Liver (tissue), 9 donors: ENCODE measurements around the gene NCAM1. TPM values are rescaled to one million over a fixed set of nuclear protein-coding genes. Genes with fewer than 3 reads are reported as not detected.

ENCODE experiments used
- DNase-seq: peaks from one replicate; pipeline ENCODE4 v3.0.0-alpha.2; 2017; ENCODE audit warnings: low spot score
- H3K27ac ChIP-seq, 2 donors: one replicate each; pipeline ENCODE4 v1.7.0; 2013; ENCODE audit warnings: inconsistent platforms in 2 of 2, low read length in 2 of 2, control low read depth in 1 of 2, low read depth in 1 of 2, mild to moderate bottlenecking in 1 of 2
- H3K27me3 ChIP-seq, 4 donors: one replicate each; pipeline versions ENCODE4 v1.6.1 to v1.7.0; 2013; ENCODE audit warnings: low read length in 3 of 4, inconsistent platforms in 1 of 4, mild to moderate bottlenecking in 1 of 4, moderate library complexity in 1 of 4; ENCODE audit not compliant: control insufficient read depth in 4 of 4, insufficient read depth in 4 of 4
- H3K36me3 ChIP-seq, 4 donors: one replicate each; pipeline versions ENCODE4 v1.6.1 to v1.7.0; 2013; ENCODE audit warnings: low read length in 3 of 4, mild to moderate bottlenecking in 3 of 4, low read depth in 1 of 4, moderate library complexity in 1 of 4; ENCODE audit not compliant: control insufficient read depth in 4 of 4, insufficient read depth in 3 of 4
- H3K4me1 ChIP-seq, 4 donors: one replicate each; pipeline versions ENCODE4 v1.6.1 to v1.7.0; 2013; ENCODE audit warnings: low read length in 3 of 4, mild to moderate bottlenecking in 3 of 4, moderate library complexity in 1 of 4; ENCODE audit not compliant: control insufficient read depth in 4 of 4, insufficient read depth in 4 of 4
- H3K4me3 ChIP-seq, 3 donors: one replicate each; pipeline versions ENCODE4 v1.6.1 to v1.7.0; 2013; ENCODE audit warnings: low read length in 3 of 3, control low read depth in 1 of 3, low read depth in 1 of 3, mild to moderate bottlenecking in 1 of 3
- H3K9ac ChIP-seq, 2 donors: one replicate each; pipeline ENCODE4 v1.7.0; 2013; ENCODE audit warnings: low read length in 2 of 2, mild to moderate bottlenecking in 2 of 2, moderate library complexity in 2 of 2, control low read depth in 1 of 2, low read depth in 1 of 2
- H3K9me3 ChIP-seq, 4 donors: one replicate each; pipeline versions ENCODE4 v1.6.1 to v1.7.0; 2013; ENCODE audit warnings: low read length in 3 of 4; ENCODE audit not compliant: control insufficient read depth in 4 of 4
- CTCF ChIP-seq: fragments of 150-350 bp; IDR thresholded peaks from 2 replicates; pipeline ENCODE4 v1.5.1; 2017; ENCODE audit warnings: improper control_type of control experiment, low read depth, low read length; ENCODE audit not compliant: missing input control
- EGR1 ChIP-seq, 2 donors: IDR thresholded peaks; 2 replicates each; pipeline ENCODE4 v1.6.1; 2016 to 2018; ENCODE audit warnings: antibody characterized with exemption in 2 of 2, low read depth in 2 of 2
- FOXA1 ChIP-seq: IDR thresholded peaks from 2 replicates; pipeline ENCODE4 v1.6.1; 2016; ENCODE audit warnings: antibody characterized with exemption
- FOXA2 ChIP-seq: IDR thresholded peaks from 2 replicates; pipeline ENCODE4 v1.6.1; 2016; ENCODE audit warnings: antibody characterized with exemption
- HNF4A ChIP-seq, 2 donors: conservative IDR thresholded peaks; 2 replicates each; pipeline ENCODE4 v1.6.1; 2016; ENCODE audit warnings: antibody characterized with exemption in 2 of 2, mild to moderate bottlenecking in 2 of 2
- HNF4G ChIP-seq: IDR thresholded peaks from 2 replicates; pipeline ENCODE4 v1.6.1; 2016; ENCODE audit warnings: antibody characterized with exemption
- JUND ChIP-seq, 2 donors: IDR thresholded peaks; 2 replicates each; pipeline ENCODE4 v1.6.1; 2016; ENCODE audit warnings: antibody characterized with exemption in 2 of 2
- NR2F2 ChIP-seq: IDR thresholded peaks from 2 replicates; pipeline ENCODE4 v1.6.1; 2016; ENCODE audit warnings: antibody characterized with exemption
- RAD21 ChIP-seq, 2 donors: IDR thresholded peaks; 2 replicates each; pipeline ENCODE4 v1.6.1; 2016; ENCODE audit warnings: antibody characterized with exemption in 2 of 2, mild to moderate bottlenecking in 2 of 2
- REST ChIP-seq: IDR thresholded peaks from 2 replicates; pipeline ENCODE4 v1.6.1; 2016; ENCODE audit warnings: antibody characterized with exemption, mild to moderate bottlenecking
- RXRA ChIP-seq, 2 donors: IDR thresholded peaks; 2 replicates each; pipeline ENCODE4 v1.6.1; 2017 to 2018; ENCODE audit warnings: antibody characterized with exemption in 2 of 2, mild to moderate bottlenecking in 1 of 2
- SP1 ChIP-seq: IDR thresholded peaks from 2 replicates; pipeline ENCODE4 v1.6.1; 2018; ENCODE audit warnings: antibody characterized with exemption, mild to moderate bottlenecking
- TAF1 ChIP-seq: conservative IDR thresholded peaks from 2 replicates; pipeline ENCODE4 v1.6.1; 2016; ENCODE audit warnings: antibody characterized with exemption, mild to moderate bottlenecking
- YY1 ChIP-seq: IDR thresholded peaks from 2 replicates; pipeline ENCODE4 v1.6.1; 2016; ENCODE audit warnings: antibody characterized with exemption, mild to moderate bottlenecking
- WGBS: extraction: QIAGEN DNeasy Blood & Tissue Kit; methylation state at CpG from one replicate; pipeline ENCODE4 v1.1.7; 2013; 5-methylcytosine and 5-hydroxymethylcytosine counted together
- polyA plus RNA-seq, 2 donors: library from polyadenylated mRNA; stranded (reverse) in 1 of 2; unstranded in 1 of 2; fragments of 200-250 nt in 1 of 2; fragments of >200 nt in 1 of 2; fragmentation: Nextera tagmentation in 1 of 2; extraction: Ambion mirVana in 1 of 2; gene quantifications; one replicate each; pipeline versions ENCODE4 v1.2.1 to v1.2.3, GENCODE V29; 2013 to 2015
- total RNA-seq, 2 donors: library from RNA; depleted of rRNA; stranded (reverse); fragments of >200 nt; gene quantifications; one replicate each; pipeline ENCODE4 v1.2.3, GENCODE V29; 2014
- TF ChIP-seq, protein P1 (sequence below): IDR thresholded peaks from 2 replicates; pipeline ENCODE4 v1.6.1; 2016; ENCODE audit warnings: antibody characterized with exemption
- TF ChIP-seq, protein P2 (sequence below): IDR thresholded peaks from 2 replicates; pipeline ENCODE4 v1.6.1; 2016; ENCODE audit warnings: antibody characterized with exemption
- TF ChIP-seq, protein P3 (sequence below): IDR thresholded peaks from 2 replicates; pipeline ENCODE4 v1.6.1; 2016; ENCODE audit warnings: antibody characterized with exemption
- donor health status: healthy.
- donor health status: healthy.
- donor health status: healthy.
- donor health status: healthy.
- donor health status: healthy.

The NCAM1 gene
- total and polyA plus RNA-seq, 4 donors, result 0.65 to 2.1 (median 0.88) TPM

DNA sequence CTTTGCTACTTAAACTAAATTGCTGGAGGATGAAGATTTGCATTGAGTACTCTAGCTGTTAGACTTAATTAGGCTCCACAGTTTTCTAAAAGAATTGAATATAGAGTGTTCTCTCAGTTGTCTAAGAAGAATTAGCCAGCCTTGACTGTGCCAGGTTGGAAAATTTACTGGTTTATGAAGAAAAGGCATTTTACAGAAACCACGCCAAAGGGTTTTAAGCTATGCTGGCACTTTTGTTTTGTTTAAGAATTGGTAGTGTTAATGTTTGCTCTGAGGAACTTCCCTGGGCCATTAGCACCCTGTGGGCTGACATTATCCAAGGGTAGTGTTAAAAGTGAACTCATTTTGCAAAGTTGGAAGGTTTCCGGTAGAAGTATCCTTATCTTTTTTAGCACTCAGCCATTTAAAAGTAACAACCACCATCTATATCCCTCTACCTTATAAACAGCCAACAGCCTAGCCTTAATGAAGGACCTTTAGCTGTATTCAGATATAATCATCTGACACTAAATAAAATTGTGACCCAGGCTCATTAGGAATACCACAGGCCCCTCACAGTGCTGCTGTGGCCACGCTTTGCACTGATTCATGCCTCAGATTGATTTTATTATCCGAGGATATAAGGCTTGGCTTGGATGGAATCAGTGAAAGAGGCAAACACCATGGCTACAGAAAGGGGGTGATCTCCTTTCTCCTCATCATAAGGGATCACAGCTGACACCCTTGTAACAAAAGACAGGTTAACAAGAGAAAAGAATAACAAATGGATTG is 158.9 kb downstream of the NCAM1 start:
- TF ChIP-seq, protein P1, sequence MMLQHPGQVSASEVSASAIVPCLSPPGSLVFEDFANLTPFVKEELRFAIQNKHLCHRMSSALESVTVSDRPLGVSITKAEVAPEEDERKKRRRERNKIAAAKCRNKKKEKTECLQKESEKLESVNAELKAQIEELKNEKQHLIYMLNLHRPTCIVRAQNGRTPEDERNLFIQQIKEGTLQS, result no peak
- 77% methylated on average over 4 of the region's 4 CpGs for WGBS
- peaks cover 0 to 9% (median 2%) of the 10 kb centered on the region in 4 donors for H3K27me3 ChIP-seq

GRCh38 chr11:113121746-113122145 is 160.5 kb downstream of the NCAM1 start:
- H3K27me3 ChIP-seq, result peaks cover 0 to 9% (median 2%) of the 10 kb centered on the region in 4 donors
- no peak overlapping the region for H3K9ac ChIP-seq
- H3K4me3 ChIP-seq, result no peak overlapping the region
- H3K36me3 ChIP-seq, result no peaks in the 10 kb centered on the region
- H3K27ac ChIP-seq, result no peak overlapping the region
- TF ChIP-seq RXRA (IDR thresholded peaks at IDR 0.05) (no peak), JUND (IDR thresholded peaks at IDR 0.05) (no peak), HNF4A (conservative IDR thresholded peaks at IDR 0.05) (no peak), TAF1 (no peak)
- TF ChIP-seq, protein P2, sequence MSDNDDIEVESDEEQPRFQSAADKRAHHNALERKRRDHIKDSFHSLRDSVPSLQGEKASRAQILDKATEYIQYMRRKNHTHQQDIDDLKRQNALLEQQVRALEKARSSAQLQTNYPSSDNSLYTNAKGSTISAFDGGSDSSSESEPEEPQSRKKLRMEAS, result no peak
- TF ChIP-seq, protein P3, sequence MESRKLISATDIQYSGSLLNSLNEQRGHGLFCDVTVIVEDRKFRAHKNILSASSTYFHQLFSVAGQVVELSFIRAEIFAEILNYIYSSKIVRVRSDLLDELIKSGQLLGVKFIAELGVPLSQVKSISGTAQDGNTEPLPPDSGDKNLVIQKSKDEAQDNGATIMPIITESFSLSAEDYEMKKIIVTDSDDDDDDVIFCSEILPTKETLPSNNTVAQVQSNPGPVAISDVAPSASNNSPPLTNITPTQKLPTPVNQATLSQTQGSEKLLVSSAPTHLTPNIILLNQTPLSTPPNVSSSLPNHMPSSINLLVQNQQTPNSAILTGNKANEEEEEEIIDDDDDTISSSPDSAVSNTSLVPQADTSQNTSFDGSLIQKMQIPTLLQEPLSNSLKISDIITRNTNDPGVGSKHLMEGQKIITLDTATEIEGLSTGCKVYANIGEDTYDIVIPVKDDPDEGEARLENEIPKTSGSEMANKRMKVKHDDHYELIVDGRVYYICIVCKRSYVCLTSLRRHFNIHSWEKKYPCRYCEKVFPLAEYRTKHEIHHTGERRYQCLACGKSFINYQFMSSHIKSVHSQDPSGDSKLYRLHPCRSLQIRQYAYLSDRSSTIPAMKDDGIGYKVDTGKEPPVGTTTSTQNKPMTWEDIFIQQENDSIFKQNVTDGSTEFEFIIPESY, result no peak
- no peaks in the 10 kb centered on the region for H3K9me3 ChIP-seq
- WGBS, result 23% methylated on average over 1 of the region's 1 CpG
- H3K4me1 ChIP-seq, result no peaks in the 10 kb centered on the region
- no peak for DNase-seq

More for the DNA sequence above, 158.9 kb downstream of the NCAM1 start:
- Histone ChIP-seq H3K9ac (no peak overlapping the region), H3K4me1 (no peaks in the 10 kb centered on the region), H3K4me3 (no peak overlapping the region), H3K27ac (no peak overlapping the region), H3K36me3 (no peaks in the 10 kb centered on the region), H3K9me3 (no peaks in the 10 kb centered on the region)
- DNase-seq, result no peak

DNA sequence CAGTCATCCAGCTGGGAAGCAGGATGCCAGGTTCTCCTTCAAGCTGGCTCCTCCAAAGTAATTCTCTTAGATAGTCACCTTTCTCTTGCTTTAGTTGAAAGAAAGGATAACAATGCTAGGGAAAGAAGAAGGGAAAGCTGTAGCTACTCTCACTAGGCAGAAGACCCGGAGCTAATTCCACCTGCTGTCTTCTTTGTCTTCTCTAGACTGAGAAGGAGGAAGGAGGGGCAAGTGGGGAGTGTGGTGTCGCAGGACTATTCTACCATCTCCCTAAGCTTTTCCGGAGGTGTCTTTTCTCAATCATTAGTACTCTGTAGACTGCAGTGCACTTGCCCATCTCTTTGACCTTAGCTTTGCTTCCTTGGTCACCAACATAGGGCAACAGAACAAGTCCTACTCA is 162.8 kb downstream of the NCAM1 start:
- H3K27me3 ChIP-seq, result peaks cover 0 to 11% (median 2%) of the 10 kb centered on the region in 4 donors
- no peaks in the 10 kb centered on the region for H3K4me1 ChIP-seq
- H3K27ac ChIP-seq, result no peak overlapping the region
- H3K9me3 ChIP-seq, result no peaks in the 10 kb centered on the region
- H3K4me3 ChIP-seq, result no peak overlapping the region
- H3K36me3 ChIP-seq, result no peaks in the 10 kb centered on the region
- DNase-seq, result no peak
- no peak overlapping the region for H3K9ac ChIP-seq
- 59% methylated on average over 3 of the region's 3 CpGs for WGBS
- no peak for TF ChIP-seq SP1
- no peak for TF ChIP-seq JUND (IDR thresholded peaks at IDR 0.05)
- no peak for TF ChIP-seq EGR1 (IDR thresholded peaks at IDR 0.05; ENCODE audit: low read depth in 2 of 2)
- no peak for TF ChIP-seq CTCF
- no peak for TF ChIP-seq HNF4G
- no peak for TF ChIP-seq NR2F2
- TF ChIP-seq, protein P3, result no peak
- TF ChIP-seq HNF4A (conservative IDR thresholded peaks at IDR 0.05), result no peak
- TF ChIP-seq FOXA2, result no peak
- no peak for TF ChIP-seq RAD21 (IDR thresholded peaks at IDR 0.05)
- TF ChIP-seq, protein P2, result no peak
- TF ChIP-seq YY1, result no peak
- no peak for TF ChIP-seq RXRA (IDR thresholded peaks at IDR 0.05)
- no peak for TF ChIP-seq REST
- no peak for TF ChIP-seq TAF1
- no peak for TF ChIP-seq FOXA1
